ACC112 (cell line): Measurements from ENCODE around the gene IGFBP1.

Experiments
- H2AFZ ChIP-seq: fragments of 200-600 bp; sonication (generic); one replicate; pipeline ENCODE4 v1.6.0; 2017; ENCODE audit warnings: antibody characterized with exemption, low read length; ENCODE audit not compliant: unreplicated experiment
- H3K27ac ChIP-seq: fragments of 200-600 bp; sonication (generic); 2 replicates; pipeline ENCODE4 v1.5.1; 2014; ENCODE audit warnings: low read depth, mild to moderate bottlenecking, antibody characterized with exemption, low read length, moderate library complexity
- H3K27me3 ChIP-seq: fragments of 200-600 bp; sonication (generic); 2 replicates; pipeline ENCODE4 v1.6.1; 2014; ENCODE audit warnings: mild to moderate bottlenecking, antibody characterized with exemption, low read length, moderate library complexity, mixed read lengths; ENCODE audit not compliant: insufficient read depth
- H3K36me3 ChIP-seq: fragments of 200-600 bp; sonication (generic); 2 replicates; pipeline ENCODE4 v1.6.1; 2016; ENCODE audit warnings: mild to moderate bottlenecking, antibody characterized with exemption, low read length, moderate library complexity, mixed read lengths; ENCODE audit not compliant: insufficient read depth
- H3K4me1 ChIP-seq: fragments of 200-600 bp; sonication (generic); one replicate; pipeline ENCODE4 v1.6.1; 2016; ENCODE audit warnings: low read length, mixed read lengths; ENCODE audit not compliant: insufficient read depth, unreplicated experiment, control insufficient read depth
- H3K4me3 ChIP-seq: fragments of 200-600 bp; sonication (generic); 2 replicates; pipeline ENCODE4 v1.5.1; 2014; ENCODE audit warnings: mild to moderate bottlenecking, low read depth, low read length
- H3K79me2 ChIP-seq: fragments of 200-600 bp; sonication (generic); one replicate; pipeline ENCODE4 v1.6.0; 2016; ENCODE audit warnings: low read length; ENCODE audit not compliant: control insufficient read depth, unreplicated experiment, insufficient read depth

The IGFBP1 gene

GRCh38 chr7:45909561-45909960 lies 21.3 kb downstream of the IGFBP1 start:
- Histone ChIP-seq H2AFZ (no peak overlapping the region), H3K36me3 (no peaks in the 10 kb centered on the region), H3K27ac (no peak overlapping the region), H3K4me3 (no peak overlapping the region), H3K79me2 (no peaks in the 10 kb centered on the region), H3K27me3 (no peaks in the 10 kb centered on the region), H3K4me1 (no peaks in the 10 kb centered on the region)

GRCh38 chr7:45910855-45911254 lies 22.6 kb downstream of the IGFBP1 start:
- Histone ChIP-seq H3K36me3 (no peaks in the 10 kb centered on the region), H3K27ac (no peak overlapping the region), H3K4me1 (no peaks in the 10 kb centered on the region), H3K79me2 (no peaks in the 10 kb centered on the region), H3K4me3 (no peak overlapping the region), H2AFZ (no peak overlapping the region), H3K27me3 (no peaks in the 10 kb centered on the region)

- H3K27ac ChIP-seq = no peak overlapping the region
- H3K27me3 ChIP-seq = no peaks in the 10 kb centered on the region
- no peak overlapping the region for H2AFZ ChIP-seq
- no peaks in the 10 kb centered on the region for H3K4me1 ChIP-seq
- H3K36me3 ChIP-seq = no peaks in the 10 kb centered on the region
- H3K79me2 ChIP-seq = no peaks in the 10 kb centered on the region
- no peak overlapping the region for H3K4me3 ChIP-seq
These were observed 23.0 kb downstream of the IGFBP1 start for GRCh38 chr7:45911311-45911710.

GRCh38 chr7:45912972-45913371 lies 24.7 kb downstream of the IGFBP1 start:
- H3K27ac ChIP-seq = no peak overlapping the region

GRCh38 chr7:45914911-45915310 lies 26.6 kb downstream of the IGFBP1 start:
- peaks cover 11% of the 10 kb centered on the region for H3K4me1 ChIP-seq
- H2AFZ ChIP-seq = no peak overlapping the region
- no peak overlapping the region for H3K4me3 ChIP-seq
- H3K27ac ChIP-seq = no peak overlapping the region
- H3K79me2 ChIP-seq = no peaks in the 10 kb centered on the region
- H3K36me3 ChIP-seq = no peaks in the 10 kb centered on the region
- peaks cover 17% of the 10 kb centered on the region for H3K27me3 ChIP-seq

More at GRCh38 chr7:45912972-45913371, 24.7 kb downstream of the IGFBP1 start:
- no peaks in the 10 kb centered on the region for H3K79me2 ChIP-seq
- H3K36me3 ChIP-seq = no peaks in the 10 kb centered on the region
- H3K4me1 ChIP-seq = no peaks in the 10 kb centered on the region
- no peak overlapping the region for H3K4me3 ChIP-seq
- H3K27me3 ChIP-seq = no peaks in the 10 kb centered on the region
- no peak overlapping the region for H2AFZ ChIP-seq

GRCh38 chr7:45915606-45916005 lies 27.3 kb downstream of the IGFBP1 start:
- no peak overlapping the region for H2AFZ ChIP-seq
- no peaks in the 10 kb centered on the region for H3K79me2 ChIP-seq
- peaks cover 11% of the 10 kb centered on the region for H3K4me1 ChIP-seq
- no peak overlapping the region for H3K4me3 ChIP-seq
- no peak overlapping the region for H3K27ac ChIP-seq
- no peaks in the 10 kb centered on the region for H3K36me3 ChIP-seq
- H3K27me3 ChIP-seq = peaks cover 20% of the 10 kb centered on the region

- H3K36me3 ChIP-seq = no peaks in the 10 kb centered on the region
These were observed 28.8 kb downstream of the IGFBP1 start for GRCh38 chr7:45917064-45917463.

GRCh38 chr7:45917658-45918057 lies 29.4 kb downstream of the IGFBP1 start:
- H3K79me2 ChIP-seq = no peaks in the 10 kb centered on the region
- no peak overlapping the region for H2AFZ ChIP-seq
- peaks cover 20% of the 10 kb centered on the region for H3K27me3 ChIP-seq
- H3K27ac ChIP-seq = no peak overlapping the region
- peak overlapping the region; percentile 37 for H3K4me3 ChIP-seq
- peaks cover 11% of the 10 kb centered on the region for H3K4me1 ChIP-seq
- H3K36me3 ChIP-seq = no peaks in the 10 kb centered on the region

More at GRCh38 chr7:45917064-45917463, 28.8 kb downstream of the IGFBP1 start:
- H3K27ac ChIP-seq = no peak overlapping the region
- peaks cover 11% of the 10 kb centered on the region for H3K4me1 ChIP-seq
- no peak overlapping the region for H2AFZ ChIP-seq
- H3K4me3 ChIP-seq = no peak overlapping the region
- peaks cover 20% of the 10 kb centered on the region for H3K27me3 ChIP-seq
- H3K79me2 ChIP-seq = no peaks in the 10 kb centered on the region

GRCh38 chr7:45918556-45918955 lies 30.3 kb downstream of the IGFBP1 start:
- no peaks in the 10 kb centered on the region for H3K79me2 ChIP-seq
- H3K27me3 ChIP-seq = peaks cover 20% of the 10 kb centered on the region
- no peak overlapping the region for H3K27ac ChIP-seq
- peaks cover 11% of the 10 kb centered on the region for H3K4me1 ChIP-seq
- H2AFZ ChIP-seq = no peak overlapping the region
- peak overlapping the region; percentile 79; the same call in 1 of the 2 replicates for H3K4me3 ChIP-seq
- no peaks in the 10 kb centered on the region for H3K36me3 ChIP-seq

- Histone ChIP-seq H2AFZ (no peak overlapping the region), H3K4me1 (peaks cover 19% of the 10 kb centered on the region), H3K36me3 (no peaks in the 10 kb centered on the region), H3K27me3 (peaks cover 20% of the 10 kb centered on the region), H3K79me2 (no peaks in the 10 kb centered on the region), H3K4me3 (peak overlapping the region; percentile 79), H3K27ac (no peak overlapping the region)
These were observed 31.0 kb downstream of the IGFBP1 start for GRCh38 chr7:45919231-45919784.

- peaks cover 20% of the 10 kb centered on the region for H3K27me3 ChIP-seq
- H3K27ac ChIP-seq = no peak overlapping the region
- no peaks in the 10 kb centered on the region for H3K36me3 ChIP-seq
- H3K4me3 ChIP-seq = peak overlapping the region; percentile 79
- no peak overlapping the region for H2AFZ ChIP-seq
- H3K4me1 ChIP-seq = peaks cover 22% of the 10 kb centered on the region
- no peaks in the 10 kb centered on the region for H3K79me2 ChIP-seq
These were observed 31.7 kb downstream of the IGFBP1 start for GRCh38 chr7:45919993-45920459.
